Measurements from ENCODE around the gene CCNYL1.
"Not testable (repeated sequence)": the region's sequence is repeated elsewhere in the genome, so short reads cannot be mapped to it uniquely, and the experiment has no call there.

CCNYL1 gene

GRCh38 chr2:207710814-207711740, at the start of gene CCNYL1:
TSS of gene CCNYL1 (plus strand) at chr2:207711640. CDS start at chr2:207711897, 257 bp downstream.
- DNase-seq: peak; percentile 95 to 98

DNA sequence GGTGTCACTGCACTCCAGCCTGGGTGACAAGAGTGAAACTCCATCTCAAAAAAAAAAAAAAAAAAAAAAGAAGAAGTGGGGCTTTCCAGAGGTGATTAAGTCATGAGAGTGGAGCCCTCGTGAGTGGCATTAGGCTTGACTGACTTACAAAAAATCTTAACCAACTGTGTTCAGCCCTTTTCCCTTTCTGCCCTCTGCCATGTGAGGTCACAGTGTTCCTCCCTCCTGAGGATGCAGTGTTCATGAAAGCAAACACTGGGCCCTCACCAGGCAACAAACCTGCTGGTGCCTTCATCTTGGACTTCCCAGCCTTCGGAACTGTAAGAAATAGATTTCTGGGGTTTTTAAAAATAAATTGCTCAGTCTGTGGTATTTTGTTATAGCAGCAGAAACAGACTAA, 49.2 kb upstream of the CCNYL1 start:
- no peak for DNase-seq

GRCh38 chr2:207663870-207664545, 47.4 kb upstream of the CCNYL1 start:
- DNase-seq: no peak

DNA sequence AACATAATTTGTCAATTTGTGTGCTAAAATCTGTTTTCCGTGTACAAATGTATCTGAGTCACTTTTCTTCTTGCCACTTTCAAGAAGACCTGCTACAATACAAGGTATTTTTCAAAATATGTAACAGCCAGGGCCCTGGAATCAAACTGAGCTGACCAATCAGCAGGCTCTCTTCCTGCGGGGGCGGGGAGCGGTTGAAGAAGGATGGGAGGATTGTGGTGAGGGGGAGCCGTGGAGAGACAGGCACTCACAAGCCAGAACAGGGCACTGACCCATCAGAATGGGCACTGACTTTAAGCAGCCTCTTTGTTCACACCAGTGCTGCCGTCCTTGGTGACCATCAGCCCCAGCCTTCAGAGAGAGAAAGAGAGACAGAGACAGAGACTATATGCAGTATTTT, 40.6 kb upstream of the CCNYL1 start:
- no peak for DNase-seq

DNA sequence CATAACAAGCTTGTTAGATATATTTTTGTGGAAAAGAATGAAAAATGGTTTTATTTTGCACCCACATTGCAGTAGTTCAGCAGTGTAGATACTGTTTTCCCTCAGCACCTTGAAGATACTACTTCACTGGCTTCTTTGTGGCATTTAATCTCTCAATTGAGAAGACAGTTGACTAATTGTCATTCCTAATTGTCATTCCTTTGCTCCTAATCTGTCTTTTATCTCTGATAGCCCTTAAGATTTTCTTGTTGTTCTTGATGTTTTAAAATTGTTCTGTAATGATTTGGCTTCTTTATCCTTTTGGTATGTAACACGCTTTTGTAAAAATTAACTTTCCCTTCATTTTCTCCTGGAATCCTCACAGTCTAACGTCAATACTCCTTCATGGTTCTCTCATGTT, 38.0 kb upstream of the CCNYL1 start:
- no peak for DNase-seq

DNA sequence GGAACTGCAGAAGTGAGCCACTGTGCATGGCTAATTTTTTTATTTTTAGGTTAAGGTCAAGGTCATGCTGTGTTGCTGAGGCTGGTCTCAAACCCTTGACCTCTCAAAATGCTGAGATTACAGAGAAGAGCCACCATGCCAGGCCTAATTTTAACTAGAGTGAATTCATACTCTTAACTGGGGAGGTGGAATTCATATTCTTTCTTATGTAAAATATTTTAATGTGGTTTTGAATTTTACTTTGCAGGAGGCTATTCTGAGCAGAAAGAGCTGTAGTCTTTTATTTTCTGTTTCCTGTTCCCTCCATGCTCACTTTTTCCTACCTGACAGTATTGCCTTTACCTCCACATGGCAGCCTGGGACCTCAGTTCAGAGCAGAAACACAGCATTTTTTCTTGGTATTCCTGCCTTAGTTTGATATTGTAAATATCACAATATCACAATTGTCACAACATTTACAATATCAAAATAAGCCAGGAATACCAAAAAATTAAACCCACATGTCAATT, 37.1 kb upstream of the CCNYL1 start:
- no peak for DNase-seq

GRCh38 chr2:207674826-207675225, 36.6 kb upstream of the CCNYL1 start:
- no peak for DNase-seq

DNA sequence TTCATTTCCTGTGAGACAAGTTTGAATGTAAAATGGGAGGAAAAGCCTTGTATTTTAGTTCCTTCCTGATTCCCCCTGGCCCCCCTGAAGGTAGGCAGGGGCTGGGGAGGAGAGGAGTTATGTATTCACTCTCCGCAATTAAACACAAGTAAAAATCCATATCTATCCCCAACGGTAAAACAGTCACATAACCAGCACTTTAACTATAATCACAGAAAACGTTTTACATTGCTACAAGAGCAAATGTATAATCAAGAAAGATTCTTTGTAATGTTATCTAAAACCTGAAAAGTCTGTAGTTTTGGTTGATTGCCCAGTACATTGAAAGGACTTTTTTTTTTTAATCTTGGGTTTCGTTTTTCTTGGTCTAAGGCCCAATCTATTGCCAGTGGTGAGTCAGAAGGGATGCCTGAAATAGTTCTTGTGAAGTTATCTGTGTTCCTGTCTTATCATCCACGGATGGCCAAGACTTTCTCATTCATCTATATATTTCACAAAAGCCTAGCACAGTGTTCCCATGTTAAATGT, 34.5 kb upstream of the CCNYL1 start:
- no peak for DNase-seq

- no peak for DNase-seq
These were observed 30.0 kb upstream of the CCNYL1 start for GRCh38 chr2:207681431-207681830.

DNA sequence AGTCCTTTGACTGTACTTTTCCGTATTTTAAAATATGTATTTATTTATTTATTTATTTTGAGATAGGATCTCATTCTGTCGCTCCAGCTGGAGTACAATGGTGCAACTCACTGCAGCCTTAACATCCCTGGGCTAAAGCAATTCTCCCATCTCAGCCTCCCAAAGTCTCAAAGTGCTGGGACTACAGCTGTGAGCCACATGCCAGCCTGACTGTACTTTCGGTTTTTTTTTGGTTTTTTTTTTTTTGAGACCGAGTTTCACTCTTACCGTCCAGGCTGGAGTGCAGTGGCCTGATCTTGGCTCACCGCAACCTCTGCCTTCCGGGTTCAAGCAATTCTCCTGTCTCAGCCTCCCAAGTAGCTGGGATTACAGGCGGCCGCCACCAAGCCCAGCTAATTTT, 28.9 kb upstream of the CCNYL1 start:
- no peak for DNase-seq

DNA sequence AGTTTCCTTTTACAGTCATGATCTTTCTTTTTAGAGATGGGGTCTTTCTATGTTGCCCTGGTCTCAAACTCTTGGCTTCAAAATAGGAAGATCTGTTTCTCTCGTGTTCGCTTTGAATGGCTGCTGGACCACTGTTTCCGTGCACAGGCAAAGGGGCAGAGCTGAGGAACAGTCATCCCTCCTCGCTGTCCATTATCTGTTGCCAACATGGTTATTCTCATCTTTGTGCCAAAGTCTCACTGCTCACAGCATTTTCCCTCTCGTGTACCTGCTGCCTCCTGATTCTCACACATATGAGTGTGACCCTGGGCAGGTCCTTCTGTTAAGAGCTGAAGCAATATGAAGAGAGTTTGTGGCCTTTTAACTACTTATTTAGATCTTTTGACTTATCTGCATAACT, 28.0 kb upstream of the CCNYL1 start:
- DNase-seq: no peak

DNA sequence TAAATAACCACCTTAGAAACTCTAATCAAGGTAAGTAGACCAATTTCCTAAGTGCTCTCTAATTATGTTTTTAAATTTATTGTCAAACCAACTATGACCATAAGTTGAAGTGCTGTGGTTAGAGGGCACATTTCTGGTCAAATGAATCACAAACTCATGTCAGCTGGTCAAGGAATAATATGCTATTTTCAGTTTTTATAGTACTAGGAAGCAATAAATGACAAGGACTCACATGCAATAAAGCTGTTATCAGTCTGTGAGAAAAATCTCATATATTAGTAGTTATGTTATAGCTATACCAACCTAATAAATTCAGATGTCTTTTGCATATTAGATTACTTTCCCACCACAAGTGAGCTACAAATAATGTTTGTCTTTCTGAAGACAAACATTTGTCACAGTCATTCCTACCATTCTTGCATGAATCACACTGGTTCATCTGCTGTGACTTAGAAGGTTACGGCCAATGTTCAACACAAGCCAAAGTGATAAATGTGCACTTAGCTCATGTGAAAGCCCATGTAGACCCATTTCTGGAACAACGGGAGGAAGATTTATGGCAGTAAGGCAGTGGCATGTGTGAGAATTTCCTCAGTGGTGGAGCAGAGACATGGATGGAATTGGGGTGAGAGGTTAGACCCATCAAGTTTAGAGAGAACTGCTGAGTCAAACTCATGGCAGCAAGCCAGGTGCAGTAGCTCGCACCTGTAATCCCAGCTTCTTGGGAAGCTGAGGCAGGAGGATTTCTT, 27.4 kb upstream of the CCNYL1 start:
- no peak for DNase-seq

- no peak for DNase-seq
These were observed 24.6 kb upstream of the CCNYL1 start for GRCh38 chr2:207686812-207687211.

DNA sequence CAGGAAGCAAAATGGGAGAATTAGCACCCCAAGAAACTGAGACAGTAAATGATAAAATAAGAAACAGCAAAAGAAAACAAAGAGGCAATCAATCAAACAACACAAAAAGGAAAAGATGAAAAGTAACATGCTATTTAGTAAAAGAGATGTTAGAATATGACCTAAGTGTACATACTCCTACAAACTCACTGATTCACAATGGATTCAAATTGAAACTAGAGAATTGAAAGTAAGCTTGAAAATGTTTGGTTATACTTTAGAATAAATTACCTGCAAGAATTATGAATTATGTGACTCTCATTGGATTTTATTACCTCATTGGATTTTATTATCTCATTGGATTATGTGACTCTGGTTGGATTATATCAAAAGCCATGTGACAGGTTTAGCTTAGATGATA, 22.8 kb upstream of the CCNYL1 start:
- DNase-seq: no peak

DNA sequence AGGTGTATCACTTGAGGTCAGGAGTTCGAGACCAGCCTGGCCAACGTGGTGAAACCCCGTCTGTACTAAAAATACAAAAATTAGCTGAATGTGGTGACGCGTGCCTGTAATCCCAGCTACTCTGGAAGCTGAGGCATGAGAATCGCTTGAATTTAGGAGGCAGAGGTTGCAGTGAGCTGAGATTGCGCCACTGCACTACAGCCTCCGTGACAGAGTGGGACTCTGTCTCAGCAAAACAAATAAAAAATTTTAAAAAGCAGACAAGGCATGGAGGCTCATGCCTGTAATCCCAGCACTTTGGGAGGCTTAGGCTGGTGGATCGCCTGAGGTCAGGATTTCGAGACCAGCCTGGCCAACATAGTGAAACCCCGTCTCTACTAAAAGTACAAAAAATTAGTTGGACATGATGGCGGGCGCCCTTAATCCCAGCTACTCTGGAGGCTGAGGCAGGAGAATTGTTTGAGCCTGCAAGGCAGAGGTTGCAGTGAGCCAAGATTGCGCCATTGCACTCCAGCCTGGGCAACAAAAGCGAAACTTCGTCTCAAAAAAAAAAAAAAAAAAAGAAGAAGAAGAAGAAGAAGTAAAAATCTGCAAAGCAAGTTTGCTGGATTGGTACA, 20.5 kb upstream of the CCNYL1 start:
- not testable (repeated sequence) for DNase-seq

- DNase-seq: peak; percentile 37 to 52
These were observed 19.0 kb upstream of the CCNYL1 start for GRCh38 chr2:207692206-207693065.

DNA sequence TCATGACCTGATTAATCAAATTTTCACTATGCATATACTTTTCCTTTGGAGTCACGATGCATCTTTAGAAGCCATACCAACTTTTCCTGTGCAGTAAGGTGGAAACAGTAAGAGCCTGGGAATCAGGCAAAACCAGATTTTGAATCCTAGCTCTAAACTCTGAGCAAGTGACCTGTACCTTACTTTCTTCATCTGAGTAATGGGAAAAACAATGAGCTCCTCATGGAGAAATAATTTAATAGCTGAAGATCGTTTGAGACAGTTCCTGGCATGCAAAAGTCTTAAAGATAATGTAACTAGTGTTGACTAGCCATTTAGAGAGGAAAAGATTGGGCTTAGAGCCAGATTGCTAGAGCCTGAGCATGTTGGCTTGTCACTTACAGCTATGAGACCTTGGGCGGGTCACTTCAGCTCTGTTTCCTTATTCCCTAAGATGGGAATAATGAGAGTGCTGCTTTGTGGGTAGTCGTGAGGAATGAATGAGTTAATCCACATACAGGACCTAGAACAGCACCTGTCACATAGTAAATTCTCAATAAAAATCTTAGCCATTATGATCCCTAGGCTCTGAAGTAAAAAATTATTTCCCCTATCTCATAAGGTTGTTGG, 17.7 kb upstream of the CCNYL1 start:
- DNase-seq: no peak

- DNase-seq: no peak
These were observed 16.6 kb upstream of the CCNYL1 start for GRCh38 chr2:207694811-207695281.

DNA sequence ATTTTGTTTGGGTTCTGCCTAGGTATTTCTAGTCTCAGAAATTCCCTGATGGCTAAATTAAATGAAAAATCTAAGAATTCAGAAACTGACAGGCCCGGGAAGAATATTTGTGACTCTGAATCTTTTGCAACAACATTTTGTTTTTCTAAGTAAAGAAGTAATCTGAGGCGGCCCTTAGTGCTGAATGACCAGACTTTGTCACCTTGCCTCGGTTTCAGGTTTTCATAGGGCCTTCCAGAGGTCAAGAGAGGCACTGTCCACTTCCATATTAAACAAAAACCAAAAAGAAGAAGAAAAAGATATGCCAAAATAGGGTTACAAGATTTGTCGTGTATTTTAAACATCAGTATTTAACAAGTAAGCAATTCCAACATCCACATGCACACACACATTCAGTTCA, 16.1 kb upstream of the CCNYL1 start:
- no peak for DNase-seq

DNA sequence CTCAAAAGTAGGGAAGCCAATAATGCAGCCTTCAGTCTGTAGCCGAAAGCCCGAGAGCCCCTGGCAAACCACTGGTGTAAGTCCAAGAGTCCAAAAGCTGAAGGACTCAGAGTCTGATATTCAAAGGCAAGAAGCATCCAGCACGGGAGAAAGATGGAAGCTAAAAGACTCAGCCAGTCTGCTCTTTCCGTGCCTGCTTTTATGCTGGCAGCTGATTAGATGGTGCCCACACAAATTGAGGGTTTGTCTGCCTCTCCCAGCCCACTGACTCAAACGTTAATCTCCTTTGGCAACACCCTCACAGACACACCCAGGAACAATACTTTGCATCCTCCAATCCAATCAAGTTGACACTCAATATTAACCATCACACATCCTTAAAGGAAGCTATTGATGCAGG, 14.5 kb upstream of the CCNYL1 start:
- DNase-seq: not testable (repeated sequence)

GRCh38 chr2:207697411-207697810, 14.0 kb upstream of the CCNYL1 start:
- DNase-seq: no peak
